Caco-2 (cell line): Measurements from ENCODE around the gene RAB2B. TPM values are rescaled to one million over a fixed set of nuclear protein-coding genes. Genes with fewer than 3 reads are reported as not detected.

Experiments
- BruUV-seq: library from RNA; stranded (reverse); fragments of 400-500 nt; replicated peaks from 2 replicates; lab custom pipeline; 2021; lab: Mats Ljungman, UMichigan
- CTCF ChIA-PET: fragments of 300-600 bp; sonication (Branson Sonifier 250); formaldehyde crosslinking; loops from one replicate; lab custom pipeline; 2022; ENCODE audit warnings: antibody characterized with exemption; lab: Charles Lee
- POLR2A ChIA-PET: fragments of 300-600 bp; sonication (Branson Sonifier 250); formaldehyde crosslinking; loops from one replicate; lab custom pipeline; 2022; ENCODE audit warnings: antibody characterized with exemption; lab: Charles Lee
- DNase-seq, 2 experiments: peaks; one replicate each; pipeline versions ENCODE4 v3.0.0 to v3.0.0-alpha.2; 2020 to 2022
- H3K27me3 ChIP-seq: replicated peaks from 2 replicates; pipeline ENCODE4 v1.6.0; 2011; ENCODE audit warnings: low read length; ENCODE audit not compliant: control insufficient read depth, insufficient read depth
- H3K36me3 ChIP-seq: 2 replicates; pipeline ENCODE4 v1.5.1; 2011; ENCODE audit warnings: low read length; ENCODE audit not compliant: control insufficient read depth, insufficient read depth
- H3K4me1 ChIP-seq: fragments of 250-450 bp; sonication (Bioruptor Pico); 2 replicates; pipeline ENCODE4 v1.5.1; 2020; ENCODE audit warnings: mild to moderate bottlenecking
- H3K4me3 ChIP-seq: 2 replicates; pipeline ENCODE4 v1.5.1; 2011; ENCODE audit warnings: low read depth, mild to moderate bottlenecking, control low read depth, low read length
- H3K9me3 ChIP-seq: fragments of 250-450 bp; sonication (Bioruptor Pico); 2 replicates; pipeline ENCODE4 v1.5.1; 2020; ENCODE audit warnings: mild to moderate bottlenecking, moderate library complexity
- H3K27ac Mint-ChIP-seq: one replicate; pipeline ENCODE4 v1.8.0; 2022; ENCODE audit warnings: mixed read lengths; ENCODE audit not compliant: unreplicated experiment
- H3K27me3 Mint-ChIP-seq: one replicate; pipeline ENCODE4 v1.8.0; 2022; ENCODE audit warnings: mixed read lengths; ENCODE audit not compliant: insufficient read depth, unreplicated experiment
- H3K36me3 Mint-ChIP-seq: one replicate; pipeline ENCODE4 v1.8.0; 2022; ENCODE audit warnings: mild to moderate bottlenecking, mixed read lengths; ENCODE audit not compliant: insufficient read depth, unreplicated experiment
- H3K4me1 Mint-ChIP-seq: one replicate; pipeline ENCODE4 v1.8.0; 2022; ENCODE audit warnings: low read depth, mixed read lengths; ENCODE audit not compliant: unreplicated experiment
- H3K4me3 Mint-ChIP-seq: one replicate; pipeline ENCODE4 v1.8.0; 2022; ENCODE audit warnings: mild to moderate bottlenecking, moderate library complexity, mixed read lengths; ENCODE audit not compliant: unreplicated experiment
- H3K9me3 Mint-ChIP-seq: one replicate; pipeline ENCODE4 v1.8.0; 2022; ENCODE audit warnings: mixed read lengths; ENCODE audit not compliant: unreplicated experiment
- CTCF ChIP-seq, 2 experiments: fragments of 200-600 bp in 1 of 2; IDR thresholded peaks; 1 replicate in 1 of 2; 2 replicates in 1 of 2; pipeline versions ENCODE4 v1.5.1 to v1.8.0; 2011 to 2022; ENCODE audit warnings: antibody characterized with exemption in 1 of 2, control low read depth in 1 of 2, inconsistent platforms in 1 of 2, low read depth in 1 of 2, low read length in 1 of 2, mild to moderate bottlenecking in 1 of 2, moderate library complexity in 1 of 2; ENCODE audit not compliant: insufficient read depth in 1 of 2, severe bottlenecking in 1 of 2, unreplicated experiment in 1 of 2
- intact Hi-C: fragments of 100-400 bp; cut with micrococcal nuclease; formaldehyde crosslinking; loops from one replicate; pipeline ENCODE4 v1.10.0; 2022; ENCODE audit not compliant: unreplicated experiment
- total RNA-seq: library from RNA; stranded (reverse); gene quantifications from 2 replicates; pipeline ENCODE4 v1.2.3, GENCODE V29; 2022

Gene RAB2B
- total RNA-seq, 1 experiment from 2014 or later = 20.9 TPM

DNA sequence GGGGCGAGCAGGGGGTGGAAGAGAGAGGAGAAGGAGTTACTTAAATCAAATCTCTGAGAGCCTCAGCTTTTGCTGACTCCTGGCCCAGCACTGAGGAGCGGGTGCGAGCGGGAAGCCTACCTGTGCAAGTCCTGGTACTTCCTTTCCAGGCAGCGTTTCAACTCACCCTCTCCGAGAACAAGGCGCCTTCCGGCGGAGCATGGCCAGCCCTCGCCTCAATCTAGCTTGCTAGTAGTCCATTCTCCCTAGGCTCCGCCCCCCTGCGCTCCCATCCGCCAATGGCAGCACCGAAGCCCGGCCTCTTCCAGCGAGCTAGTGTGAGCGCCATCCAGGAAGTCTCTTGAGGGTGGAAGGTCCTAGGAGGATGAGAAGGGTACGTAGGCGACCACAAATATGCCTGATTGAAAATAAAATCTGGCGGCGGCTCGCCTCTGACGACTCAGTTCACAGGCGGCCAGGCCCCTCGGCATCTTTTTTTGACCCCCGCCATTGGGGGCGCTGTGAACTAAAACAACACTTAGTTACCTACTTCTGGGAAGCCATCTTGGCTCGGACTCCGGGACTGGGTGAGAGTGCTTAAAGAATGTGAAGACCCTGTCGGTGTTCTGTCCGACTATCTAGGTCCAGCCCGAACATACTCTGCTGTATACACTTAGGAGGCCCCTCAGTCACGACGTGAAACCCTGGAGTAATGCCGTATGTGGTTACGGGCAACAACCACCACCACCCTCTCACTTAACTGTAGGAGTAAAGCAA lies 20.7 kb downstream of the RAB2B start, which contains the start of gene CHD8:
TSS of gene CHD8 (minus strand) at position 212 of the 756 bp plus-strand sequence. CDS start 24,480 bp downstream, outside the sequence.
- H3K36me3 ChIP-seq = no peaks in the 10 kb centered on the region; the same call in 1 of the 2 replicates
- H3K4me1 ChIP-seq = peaks cover 3% of the 10 kb centered on the region; the same call in 1 of the 2 replicates
- peak within 1 kb of the TSS; percentile 95 for H3K4me3 Mint-ChIP-seq
- H3K9me3 ChIP-seq = no peaks in the 10 kb centered on the region
- no peaks in the 10 kb centered on the region for H3K9me3 Mint-ChIP-seq
- no peaks in the 10 kb centered on the region for H3K27me3 ChIP-seq
- peaks cover 10% of the 10 kb centered on the region for H3K4me1 Mint-ChIP-seq
- intact Hi-C loops = loop anchor here (1.0 kb wide), 6 partner anchors 19 to 101 kb away; partner anchors contain the start of genes METTL3, SUPT16H and TOX4
- POLR2A ChIA-PET = interaction anchor here (0.6 to 3.0 kb wide), 14 partner anchors 10 to 1382 kb away, joined by 3 to 35 read pairs (median 4); partner anchors contain the start of genes APEX1, METTL3, OSGEP and RAB2B
- peak within 1 kb of the TSS; percentile 97 for H3K27ac Mint-ChIP-seq
- TF ChIP-seq CTCF (IDR thresholded peaks at IDR 0.05; ENCODE audit: insufficient read depth in 1 of 2, low read depth in 1 of 2, low read length in 1 of 2, severe bottlenecking in 1 of 2, unreplicated experiment in 1 of 2) = peak; percentile 60 to 76
- peak within 1 kb of the TSS; percentile 75 for H3K4me3 ChIP-seq
- H3K36me3 Mint-ChIP-seq = peaks cover 28% of the 10 kb centered on the region
- peak; percentile 99 to 100 for DNase-seq
- H3K27me3 Mint-ChIP-seq = no peaks in the 10 kb centered on the region
- no TSS peak for BruUV-seq
- CTCF ChIA-PET = interaction anchor here (0.5 to 2.3 kb wide), 15 partner anchors 14 to 390 kb away, joined by 3 to 17 read pairs (median 4); partner anchors contain the start of genes METTL3, RAB2B, SALL2 and SUPT16H

- intact Hi-C loops = no loop called here
Observed at GRCh38 chr14:21455592-21455911, 21.2 kb downstream of the RAB2B start.

More at GRCh38 chr14:21455592-21455911, 21.2 kb downstream of the RAB2B start:
- TF ChIP-seq CTCF (IDR thresholded peaks at IDR 0.05; ENCODE audit: insufficient read depth in 1 of 2, low read depth in 1 of 2, low read length in 1 of 2, severe bottlenecking in 1 of 2, unreplicated experiment in 1 of 2) = no peak
- ChIA-PET POLR2A (interaction anchor here (0.6 to 3.0 kb wide), 11 partner anchors 10 to 1001 kb away, joined by 3 to 35 read pairs (median 5); partner anchors contain the start of genes APEX1, METTL3, OSGEP and RAB2B), CTCF (interaction anchor here (0.5 to 2.3 kb wide), 11 partner anchors 15 to 148 kb away, joined by 3 to 17 read pairs (median 4); partner anchors contain the start of genes METTL3, RAB2B, SALL2 and SUPT16H)
- H3K9me3 ChIP-seq = no peaks in the 10 kb centered on the region
- Mint-ChIP-seq H3K27ac (peak overlapping the region; percentile 97), H3K27me3 (no peaks in the 10 kb centered on the region), H3K9me3 (no peaks in the 10 kb centered on the region), H3K4me3 (peak overlapping the region; percentile 95), H3K36me3 (peaks cover 24% of the 10 kb centered on the region), H3K4me1 (peaks cover 10% of the 10 kb centered on the region)
- no peaks in the 10 kb centered on the region; the same call in 1 of the 2 replicates for H3K36me3 ChIP-seq
- TSS peak; percentile 50 for BruUV-seq
- H3K27me3 ChIP-seq = no peaks in the 10 kb centered on the region
- peaks cover 3% of the 10 kb centered on the region; the same call in 1 of the 2 replicates for H3K4me1 ChIP-seq
- H3K4me3 ChIP-seq = peak overlapping the region; percentile 75
- DNase-seq = no peak
